ENCODE measurements around the gene DDX10. TPM values are rescaled to one million over a fixed set of nuclear protein-coding genes. Genes with fewer than 3 reads are reported as not detected.
A peak's percentile ranks its signal among the peaks of the same experiment; 100 is the strongest.

The DDX10 gene
- polyA plus RNA-seq, 4 donors: 7.3 to 22.0 (median 12.1) TPM

GRCh38 chr11:108709741-108710140 lies 44.9 kb downstream of the DDX10 start:
- Histone ChIP-seq H3K36me3 (ENCODE audit: control insufficient read depth in 3 of 3, insufficient read depth in 2 of 3, low read depth in 1 of 3, low read length in 3 of 3) (peaks cover 4 to 11% (median 9%) of the 10 kb centered on the region in 3 donors), H3K9me3 (ENCODE audit: control insufficient read depth in 2 of 2, insufficient read depth in 1 of 2, low read depth in 1 of 2, low read length in 1 of 2) (peaks cover 0 to 8% of the 10 kb centered on the region in 2 donors), H3K27me3 (ENCODE audit: control insufficient read depth in 3 of 3, insufficient read depth in 3 of 3, low read length in 3 of 3) (no peaks in the 10 kb centered on the region), H3K27ac (ENCODE audit: low read depth in 1 of 3, low read length in 2 of 3) (no peak overlapping the region), H3K4me3 (ENCODE audit: low read depth in 1 of 3, low read length in 3 of 3) (no peak overlapping the region), H3K4me1 (ENCODE audit: control insufficient read depth in 3 of 3, insufficient read depth in 2 of 3, low read depth in 1 of 3, low read length in 2 of 3) (no peaks in the 10 kb centered on the region)
- no peak for DNase-seq
- FAIRE-seq: no peak

DNA sequence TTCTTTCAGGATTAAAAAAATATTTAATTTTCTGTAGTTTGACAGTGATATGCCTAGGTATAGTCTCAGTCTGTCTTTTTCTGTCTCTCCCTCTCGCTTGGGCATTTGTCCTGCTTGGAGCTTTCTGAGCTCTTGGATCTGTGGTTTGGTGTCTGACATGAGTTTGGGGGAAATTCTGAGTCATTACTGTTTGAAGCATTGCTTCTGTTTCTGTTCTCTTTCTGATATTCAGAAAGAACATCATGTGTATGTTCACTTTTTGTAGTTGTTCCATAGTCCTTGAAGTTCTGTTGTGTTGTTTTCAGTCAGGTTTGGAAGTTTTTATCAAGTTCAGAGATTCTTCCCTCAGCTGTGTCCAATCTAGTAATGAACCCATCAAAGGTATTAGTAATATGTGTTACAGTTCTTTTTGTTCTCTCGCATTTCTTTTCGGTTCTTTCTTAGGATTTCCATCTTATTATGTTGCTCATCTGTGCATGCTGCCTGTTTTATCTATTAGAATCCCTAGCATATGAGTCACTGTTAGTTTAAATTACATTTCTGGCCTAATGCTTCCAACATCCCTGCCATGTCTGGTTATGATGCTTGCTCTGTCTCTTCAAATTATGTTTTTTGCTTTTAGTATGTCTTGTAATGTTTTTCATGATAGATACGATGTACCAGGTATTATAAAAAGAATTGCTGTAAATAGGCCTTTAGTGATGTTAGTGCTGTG lies 48.4 kb downstream of the DDX10 start:
- 88 to 90% (median 89%) methylated on average over 4 of the region's 4 CpGs for WGBS, 3 donors
- Histone ChIP-seq H3K4me1 (ENCODE audit: control insufficient read depth in 3 of 3, insufficient read depth in 2 of 3, low read depth in 1 of 3, low read length in 2 of 3) (no peaks in the 10 kb centered on the region), H3K9me3 (ENCODE audit: control insufficient read depth in 2 of 2, insufficient read depth in 1 of 2, low read depth in 1 of 2, low read length in 1 of 2) (peaks cover 0 to 8% of the 10 kb centered on the region in 2 donors), H3K36me3 (ENCODE audit: control insufficient read depth in 3 of 3, insufficient read depth in 2 of 3, low read depth in 1 of 3, low read length in 3 of 3) (peaks cover 0 to 20% (median 2%) of the 10 kb centered on the region in 3 donors), H3K27ac (ENCODE audit: low read depth in 1 of 3, low read length in 2 of 3) (no peak overlapping the region), H3K4me3 (ENCODE audit: low read depth in 1 of 3, low read length in 3 of 3) (no peak overlapping the region), H3K27me3 (ENCODE audit: control insufficient read depth in 3 of 3, insufficient read depth in 3 of 3, low read length in 3 of 3) (no peaks in the 10 kb centered on the region)
- FAIRE-seq (no peak), DNase-seq (no peak)

GRCh38 chr11:108715239-108715638 lies 50.4 kb downstream of the DDX10 start:
- no peak for FAIRE-seq
- H3K9me3 ChIP-seq (ENCODE audit: control insufficient read depth in 2 of 2, insufficient read depth in 1 of 2, low read depth in 1 of 2, low read length in 1 of 2): peaks cover 0 to 4% of the 10 kb centered on the region in 2 donors
- no peaks in the 10 kb centered on the region for H3K27me3 ChIP-seq (ENCODE audit: control insufficient read depth in 3 of 3, insufficient read depth in 3 of 3, low read length in 3 of 3)
- 91 to 95% (median 92%) methylated on average over 2 of the region's 2 CpGs for WGBS, 3 donors
- no peak overlapping the region for H3K27ac ChIP-seq (ENCODE audit: low read depth in 1 of 3, low read length in 2 of 3)
- no peaks in the 10 kb centered on the region for H3K4me1 ChIP-seq (ENCODE audit: control insufficient read depth in 3 of 3, insufficient read depth in 2 of 3, low read depth in 1 of 3, low read length in 2 of 3)
- H3K36me3 ChIP-seq (ENCODE audit: control insufficient read depth in 3 of 3, insufficient read depth in 2 of 3, low read depth in 1 of 3, low read length in 3 of 3): peaks cover 0 to 16% (median 0%) of the 10 kb centered on the region in 3 donors
- no peak overlapping the region for H3K4me3 ChIP-seq (ENCODE audit: low read depth in 1 of 3, low read length in 3 of 3)
- no peak for DNase-seq

- WGBS, 3 donors: 93 to 96% (median 93%) methylated on average over 2 of the region's 2 CpGs
- no peak overlapping the region for H3K27ac ChIP-seq (ENCODE audit: low read depth in 1 of 3, low read length in 2 of 3)
- no peak for DNase-seq
- no peak overlapping the region for H3K4me3 ChIP-seq (ENCODE audit: low read depth in 1 of 3, low read length in 3 of 3)
- H3K4me1 ChIP-seq (ENCODE audit: control insufficient read depth in 3 of 3, insufficient read depth in 2 of 3, low read depth in 1 of 3, low read length in 2 of 3): no peaks in the 10 kb centered on the region
- H3K27me3 ChIP-seq (ENCODE audit: control insufficient read depth in 3 of 3, insufficient read depth in 3 of 3, low read length in 3 of 3): no peaks in the 10 kb centered on the region
- no peak for FAIRE-seq
- H3K9me3 ChIP-seq (ENCODE audit: control insufficient read depth in 2 of 2, insufficient read depth in 1 of 2, low read depth in 1 of 2, low read length in 1 of 2): no peaks in the 10 kb centered on the region
- peaks cover 0 to 13% (median 6%) of the 10 kb centered on the region in 3 donors for H3K36me3 ChIP-seq (ENCODE audit: control insufficient read depth in 3 of 3, insufficient read depth in 2 of 3, low read depth in 1 of 3, low read length in 3 of 3)
These were observed 53.6 kb downstream of the DDX10 start for GRCh38 chr11:108718466-108718865.

DNA sequence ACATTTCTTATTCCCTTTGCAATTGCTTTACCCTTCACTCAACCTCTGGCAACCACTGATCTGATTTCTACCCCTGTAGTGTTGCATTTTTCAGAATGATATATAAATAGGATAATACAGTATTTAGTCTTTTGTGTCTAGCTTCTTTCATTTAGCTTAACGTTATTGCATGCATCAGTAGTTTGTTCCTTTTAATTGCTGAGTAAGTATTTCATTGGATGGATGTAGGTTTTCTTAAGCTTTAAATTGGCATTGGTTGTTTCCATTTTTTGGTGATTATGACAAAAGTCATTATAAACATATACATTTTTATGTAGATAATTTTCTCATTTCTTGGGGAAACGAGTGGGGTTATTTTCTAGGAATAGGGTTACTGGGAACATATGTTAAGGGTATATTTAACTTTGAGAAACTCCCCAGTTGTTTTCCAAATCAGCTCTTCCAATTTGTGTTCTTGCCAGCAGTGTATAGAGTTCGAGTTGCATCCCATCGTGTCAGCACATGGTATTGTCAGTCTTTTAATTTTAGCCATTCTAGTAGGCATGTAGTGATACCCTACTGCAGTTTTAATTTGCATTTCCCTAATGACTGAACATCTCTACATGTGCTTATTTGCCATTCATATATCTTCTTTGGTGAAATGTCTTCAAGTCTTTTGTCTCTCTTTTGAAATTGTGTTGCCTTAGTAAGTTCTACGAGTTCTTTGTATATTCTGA lies 60.3 kb downstream of the DDX10 start:
- Histone ChIP-seq H3K27ac (ENCODE audit: low read depth in 1 of 3, low read length in 2 of 3) (no peak overlapping the region), H3K4me1 (ENCODE audit: control insufficient read depth in 3 of 3, insufficient read depth in 2 of 3, low read depth in 1 of 3, low read length in 2 of 3) (no peaks in the 10 kb centered on the region), H3K9me3 (ENCODE audit: control insufficient read depth in 2 of 2, insufficient read depth in 1 of 2, low read depth in 1 of 2, low read length in 1 of 2) (no peaks in the 10 kb centered on the region), H3K4me3 (ENCODE audit: low read depth in 1 of 3, low read length in 3 of 3) (no peak overlapping the region), H3K36me3 (ENCODE audit: control insufficient read depth in 3 of 3, insufficient read depth in 2 of 3, low read depth in 1 of 3, low read length in 3 of 3) (peaks cover 0 to 6% (median 0%) of the 10 kb centered on the region in 3 donors), H3K27me3 (ENCODE audit: control insufficient read depth in 3 of 3, insufficient read depth in 3 of 3, low read length in 3 of 3) (no peaks in the 10 kb centered on the region)
- DNase-seq (no peak), FAIRE-seq (no peak)
- WGBS, 3 donors: 75 to 79% (median 75%) methylated on average over 5 of the region's 5 CpGs

DNA sequence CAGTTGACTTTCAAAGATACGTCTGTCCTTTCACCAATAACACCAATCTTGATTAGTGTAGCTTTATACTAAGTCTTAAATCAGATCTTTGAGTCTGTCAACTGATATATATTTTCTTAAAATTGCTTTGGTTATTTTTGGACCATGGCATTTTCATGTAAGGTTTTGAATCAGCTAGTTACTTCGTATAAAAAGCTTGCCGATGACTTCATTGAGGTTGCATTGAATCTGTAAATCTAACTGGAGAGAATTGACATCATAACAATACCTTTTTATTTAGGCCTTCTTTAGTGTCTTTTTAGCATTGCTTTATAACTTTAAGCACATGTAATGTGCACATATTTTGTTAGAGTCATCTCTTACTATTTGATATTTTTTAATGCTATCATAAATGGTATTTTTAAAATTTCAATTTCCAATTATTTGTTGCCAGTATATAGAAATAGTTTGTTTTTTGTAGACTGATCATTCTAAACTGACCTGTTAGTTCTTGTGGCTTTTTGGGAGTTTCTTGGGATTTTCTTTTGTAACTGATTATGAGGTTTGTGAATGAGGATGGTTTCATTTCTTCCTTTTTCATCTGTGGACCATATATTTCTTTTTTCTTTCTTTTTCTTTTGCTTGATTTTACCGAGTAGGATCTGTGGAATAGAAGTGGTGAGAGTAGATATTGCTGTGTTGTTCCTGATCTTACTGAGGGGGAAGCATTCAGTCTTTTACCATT lies 61.4 kb downstream of the DDX10 start:
- no peaks in the 10 kb centered on the region for H3K9me3 ChIP-seq (ENCODE audit: control insufficient read depth in 2 of 2, insufficient read depth in 1 of 2, low read depth in 1 of 2, low read length in 1 of 2)
- 80 to 88% (median 82%) methylated on average over 4 of the region's 4 CpGs for WGBS, 3 donors
- H3K36me3 ChIP-seq (ENCODE audit: control insufficient read depth in 3 of 3, insufficient read depth in 2 of 3, low read depth in 1 of 3, low read length in 3 of 3): peaks cover 0 to 6% (median 0%) of the 10 kb centered on the region in 3 donors
- H3K27me3 ChIP-seq (ENCODE audit: control insufficient read depth in 3 of 3, insufficient read depth in 3 of 3, low read length in 3 of 3): no peaks in the 10 kb centered on the region
- DNase-seq (no peak), FAIRE-seq (no peak)
- H3K27ac ChIP-seq (ENCODE audit: low read depth in 1 of 3, low read length in 2 of 3): no peak overlapping the region
- H3K4me1 ChIP-seq (ENCODE audit: control insufficient read depth in 3 of 3, insufficient read depth in 2 of 3, low read depth in 1 of 3, low read length in 2 of 3): no peaks in the 10 kb centered on the region
- no peak overlapping the region for H3K4me3 ChIP-seq (ENCODE audit: low read depth in 1 of 3, low read length in 3 of 3)

- no peaks in the 10 kb centered on the region for H3K27me3 ChIP-seq (ENCODE audit: control insufficient read depth in 3 of 3, insufficient read depth in 3 of 3, low read length in 3 of 3)
- no peaks in the 10 kb centered on the region for H3K4me1 ChIP-seq (ENCODE audit: control insufficient read depth in 3 of 3, insufficient read depth in 2 of 3, low read depth in 1 of 3, low read length in 2 of 3)
- DNase-seq (no peak), FAIRE-seq (no peak)
- no peak overlapping the region for H3K4me3 ChIP-seq (ENCODE audit: low read depth in 1 of 3, low read length in 3 of 3)
- no peak overlapping the region for H3K27ac ChIP-seq (ENCODE audit: low read depth in 1 of 3, low read length in 2 of 3)
- 76 to 88% (median 79%) methylated on average over 3 of the region's 3 CpGs for WGBS, 3 donors
- peaks cover 0 to 6% (median 0%) of the 10 kb centered on the region in 3 donors for H3K36me3 ChIP-seq (ENCODE audit: control insufficient read depth in 3 of 3, insufficient read depth in 2 of 3, low read depth in 1 of 3, low read length in 3 of 3)
- no peaks in the 10 kb centered on the region for H3K9me3 ChIP-seq (ENCODE audit: control insufficient read depth in 2 of 2, insufficient read depth in 1 of 2, low read depth in 1 of 2, low read length in 1 of 2)
These were observed 62.8 kb downstream of the DDX10 start for GRCh38 chr11:108727665-108728064.

DNA sequence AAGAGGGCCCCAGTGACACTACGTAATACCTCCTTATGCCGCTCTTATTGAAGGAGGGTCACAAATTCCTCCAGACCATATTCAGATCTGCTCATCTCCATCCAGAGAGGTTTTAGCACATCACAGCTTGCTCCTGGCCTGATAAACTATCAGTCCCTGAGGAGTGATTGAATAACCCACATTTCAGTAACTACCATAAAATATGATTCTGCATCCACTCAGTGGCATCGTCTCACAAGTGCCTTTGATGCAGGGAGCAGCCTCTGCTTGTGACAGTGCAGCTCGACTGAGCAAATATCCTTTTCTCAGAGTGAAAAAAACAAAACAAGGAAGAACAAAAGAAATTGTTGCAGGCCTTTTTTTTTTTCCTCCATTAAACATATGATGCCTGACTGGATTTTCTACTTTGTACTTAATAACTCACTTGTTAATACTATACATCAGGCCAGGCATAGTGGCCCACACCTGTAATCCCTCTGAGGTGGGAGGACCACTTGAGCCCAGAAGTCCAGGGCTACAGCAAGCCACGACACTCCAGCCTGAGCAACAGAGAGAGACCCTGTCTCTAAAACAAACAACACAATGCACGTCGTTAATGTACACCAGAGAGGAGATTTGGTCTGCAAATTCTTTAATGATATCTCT lies 64.5 kb downstream of the DDX10 start:
- Histone ChIP-seq H3K4me3 (ENCODE audit: low read depth in 1 of 3, low read length in 3 of 3) (no peak overlapping the region), H3K9me3 (ENCODE audit: control insufficient read depth in 2 of 2, insufficient read depth in 1 of 2, low read depth in 1 of 2, low read length in 1 of 2) (no peaks in the 10 kb centered on the region), H3K27me3 (ENCODE audit: control insufficient read depth in 3 of 3, insufficient read depth in 3 of 3, low read length in 3 of 3) (no peaks in the 10 kb centered on the region), H3K27ac (ENCODE audit: low read depth in 1 of 3, low read length in 2 of 3) (no peak overlapping the region), H3K36me3 (ENCODE audit: control insufficient read depth in 3 of 3, insufficient read depth in 2 of 3, low read depth in 1 of 3, low read length in 3 of 3) (no peaks in the 10 kb centered on the region), H3K4me1 (ENCODE audit: control insufficient read depth in 3 of 3, insufficient read depth in 2 of 3, low read depth in 1 of 3, low read length in 2 of 3) (peaks cover 0 to 5% (median 0%) of the 10 kb centered on the region in 3 donors)
- FAIRE-seq (no peak), DNase-seq (peak in 1 of 2 donors; percentile 10)
- 69 to 80% (median 80%) methylated on average over 7 of the region's 7 CpGs for WGBS, 3 donors
